Effector CD4-positive, alpha-beta T cell (primary cell): ENCODE data around the gene PIK3AP1.
"Not testable (repeated sequence)": the region's sequence is repeated elsewhere in the genome, so short reads cannot be mapped to it uniquely, and the experiment has no call there.

Source experiments
- DNase-seq: peaks from one replicate; pipeline ENCODE4 v3.0.0-alpha.2; 2020

Gene PIK3AP1

GRCh38 chr10:96696845-96697425 is 23.4 kb downstream of the PIK3AP1 start:
- no peak for DNase-seq

GRCh38 chr10:96695975-96696634 is 24.2 kb downstream of the PIK3AP1 start:
- DNase-seq: no peak

DNA sequence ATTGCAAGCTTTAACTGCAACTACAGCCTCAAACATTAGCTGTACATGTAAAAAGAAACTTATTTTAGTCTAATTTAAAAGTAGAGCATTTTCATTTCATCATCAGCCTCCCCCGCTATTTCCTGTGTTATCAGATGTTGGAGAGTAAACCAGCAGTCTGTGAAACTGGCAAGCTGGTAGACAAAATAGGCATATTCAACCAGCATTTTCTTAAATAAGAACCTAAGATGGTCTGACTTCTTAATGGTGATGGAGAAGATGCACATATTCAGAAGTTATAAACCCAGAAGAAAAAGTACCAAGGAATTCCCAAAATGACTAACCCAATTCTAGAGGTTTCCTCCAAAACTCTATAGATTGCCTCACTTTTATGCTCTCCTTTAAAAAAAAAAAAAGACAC is 24.9 kb downstream of the PIK3AP1 start:
- DNase-seq: no peak

DNA sequence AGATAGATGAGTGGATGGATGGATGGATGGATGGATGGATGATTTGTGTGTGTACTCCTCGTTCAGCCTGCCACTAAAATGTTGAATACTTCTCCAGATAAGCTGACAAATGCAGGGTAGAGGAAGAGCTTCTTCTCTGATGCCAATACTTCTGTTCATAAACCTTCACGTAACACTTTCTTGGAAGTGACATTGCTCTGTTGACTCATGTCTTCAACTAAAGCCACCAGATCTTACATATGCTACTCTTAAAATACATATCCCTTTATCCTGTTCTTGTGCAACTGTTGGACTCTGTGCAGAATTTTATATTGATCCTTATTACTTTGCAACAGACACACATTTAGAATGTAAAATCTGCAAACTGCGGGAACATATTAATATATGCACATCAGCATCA is 26.9 kb downstream of the PIK3AP1 start:
- DNase-seq: no peak

GRCh38 chr10:96692427-96692826 is 27.9 kb downstream of the PIK3AP1 start:
- no peak for DNase-seq

- DNase-seq: no peak
Observed at GRCh38 chr10:96691761-96692160, 28.6 kb downstream of the PIK3AP1 start.

DNA sequence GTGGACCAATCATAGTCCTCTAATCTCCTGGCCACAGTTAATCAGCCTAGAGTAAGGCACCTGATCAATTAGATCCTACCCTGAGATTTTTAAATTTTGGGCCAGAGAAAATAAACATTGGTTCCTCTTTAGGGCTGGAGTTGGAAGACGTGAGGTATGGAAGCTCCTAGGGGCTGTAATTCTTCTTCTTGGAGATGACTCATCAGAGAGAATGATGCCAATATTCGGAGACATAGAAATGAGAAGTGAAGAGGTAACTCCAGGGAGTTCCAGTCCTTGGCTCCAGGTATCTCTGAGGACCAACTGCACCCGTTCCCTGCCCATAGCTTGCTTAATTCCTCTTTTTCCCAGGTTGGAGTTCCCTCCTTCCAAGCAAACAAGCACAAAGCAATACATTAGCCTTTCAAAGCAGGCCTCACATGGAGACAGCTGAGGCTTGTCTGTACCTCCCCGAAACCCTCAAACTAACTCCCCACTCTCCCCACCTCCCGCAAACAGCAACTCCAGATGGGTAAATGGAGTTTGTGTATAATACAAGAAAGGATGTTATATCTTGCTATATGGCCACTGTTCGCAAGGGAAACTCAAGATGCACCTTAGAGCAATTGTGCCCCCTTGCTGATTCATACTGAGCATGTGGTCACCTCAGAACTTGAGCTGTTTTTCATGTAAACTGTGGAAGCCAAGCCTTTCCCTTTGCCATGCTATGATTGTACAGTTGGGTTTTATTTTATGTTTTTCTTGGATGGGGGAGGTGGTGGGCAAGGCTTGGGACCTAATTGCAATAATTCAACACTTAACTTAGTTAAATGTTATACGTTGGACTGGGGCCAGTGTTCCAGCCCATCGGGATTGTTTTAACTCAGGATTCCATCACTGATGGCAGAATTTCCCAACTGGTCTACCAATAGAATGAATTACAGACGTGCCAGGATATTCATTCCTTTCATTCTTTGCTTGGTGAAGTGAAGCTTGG is 29.3 kb downstream of the PIK3AP1 start:
- DNase-seq: no peak

- no peak for DNase-seq
Observed at GRCh38 chr10:96688789-96689188, 31.5 kb downstream of the PIK3AP1 start.

- DNase-seq: no peak
Observed at GRCh38 chr10:96687317-96688012, 32.8 kb downstream of the PIK3AP1 start.

DNA sequence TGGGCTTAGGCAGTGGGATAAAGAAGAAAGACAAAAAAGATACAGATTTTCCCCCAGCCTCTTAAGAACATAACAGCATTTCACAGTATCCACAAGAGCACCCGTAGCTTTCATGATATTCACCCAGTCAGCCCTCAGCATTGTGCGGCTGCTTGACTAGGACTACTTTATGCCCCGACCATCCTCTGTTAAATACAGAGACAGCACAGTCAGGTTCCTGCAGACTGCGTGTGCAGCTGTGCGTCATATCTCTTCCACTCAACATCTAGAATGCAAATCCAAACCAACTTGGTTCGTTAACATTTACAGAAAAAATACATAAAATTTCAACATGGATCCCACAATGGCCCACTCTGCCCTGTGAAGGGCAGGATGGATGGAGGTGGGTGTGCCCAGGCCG is 33.8 kb downstream of the PIK3AP1 start:
- no peak for DNase-seq

- no peak for DNase-seq
Observed at GRCh38 chr10:96685306-96685705, 35.0 kb downstream of the PIK3AP1 start.

DNA sequence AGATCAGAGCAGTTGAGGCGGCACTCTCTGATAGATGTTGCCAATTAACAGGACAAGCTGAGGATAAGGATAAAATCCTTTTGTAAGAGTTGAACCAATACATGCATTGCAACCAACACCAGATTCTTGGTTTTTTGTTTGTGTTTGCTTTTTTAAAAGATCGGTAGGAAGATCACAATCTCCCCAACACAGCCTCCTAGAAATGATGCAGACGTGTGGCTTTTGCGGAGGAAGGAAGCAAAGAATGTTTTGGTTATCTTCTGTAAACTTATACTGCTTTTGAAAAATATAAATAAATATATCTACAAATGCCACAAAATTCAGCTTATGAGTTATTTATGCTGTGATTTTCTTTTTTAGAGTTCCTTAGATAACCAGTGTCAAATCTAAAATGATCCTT is 35.5 kb downstream of the PIK3AP1 start:
- no peak for DNase-seq

- no peak for DNase-seq
Observed at GRCh38 chr10:96683710-96684109, 36.6 kb downstream of the PIK3AP1 start.

GRCh38 chr10:96683065-96683464 is 37.2 kb downstream of the PIK3AP1 start:
- no peak for DNase-seq

DNA sequence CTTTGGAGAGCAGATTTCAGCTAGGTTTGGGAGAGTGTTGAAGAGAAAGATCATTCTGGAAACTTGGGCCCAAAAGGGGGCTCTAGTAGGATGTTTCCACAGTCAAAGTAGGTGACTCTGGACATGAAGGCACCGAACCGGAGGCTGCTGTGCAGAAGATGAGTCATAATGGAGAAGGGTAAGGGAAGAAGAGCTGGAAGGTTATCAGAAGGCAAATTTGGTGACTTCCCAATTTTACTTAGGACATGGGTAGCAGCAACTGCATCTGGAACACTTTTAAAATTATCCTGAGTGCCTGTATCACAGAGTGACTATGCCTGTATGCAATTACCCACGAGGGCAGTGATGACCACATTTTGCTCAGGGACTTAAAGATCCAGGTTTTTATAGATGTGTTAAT is 38.8 kb downstream of the PIK3AP1 start:
- no peak for DNase-seq

- not testable (repeated sequence) for DNase-seq
Observed at GRCh38 chr10:96680463-96680862, 39.9 kb downstream of the PIK3AP1 start.

DNA sequence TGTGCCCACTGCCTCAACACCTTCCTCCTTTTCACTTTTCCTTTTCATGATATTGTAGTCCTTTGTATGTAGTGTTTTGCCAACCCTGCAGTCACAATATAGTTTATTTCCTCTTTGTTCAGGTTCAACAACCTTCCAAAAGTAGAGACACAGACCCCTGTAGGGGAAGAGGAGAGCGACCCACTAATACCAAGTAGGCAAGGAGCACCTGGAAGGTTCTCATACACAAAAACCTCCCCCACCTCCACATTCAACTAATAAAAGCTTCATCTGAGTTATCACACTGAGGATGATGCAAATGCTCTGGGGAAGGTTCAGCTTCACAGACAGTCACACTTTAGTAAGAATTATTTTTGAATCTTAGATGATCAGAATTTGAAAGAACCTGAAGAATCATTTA is 41.6 kb downstream of the PIK3AP1 start:
- no peak for DNase-seq

DNA sequence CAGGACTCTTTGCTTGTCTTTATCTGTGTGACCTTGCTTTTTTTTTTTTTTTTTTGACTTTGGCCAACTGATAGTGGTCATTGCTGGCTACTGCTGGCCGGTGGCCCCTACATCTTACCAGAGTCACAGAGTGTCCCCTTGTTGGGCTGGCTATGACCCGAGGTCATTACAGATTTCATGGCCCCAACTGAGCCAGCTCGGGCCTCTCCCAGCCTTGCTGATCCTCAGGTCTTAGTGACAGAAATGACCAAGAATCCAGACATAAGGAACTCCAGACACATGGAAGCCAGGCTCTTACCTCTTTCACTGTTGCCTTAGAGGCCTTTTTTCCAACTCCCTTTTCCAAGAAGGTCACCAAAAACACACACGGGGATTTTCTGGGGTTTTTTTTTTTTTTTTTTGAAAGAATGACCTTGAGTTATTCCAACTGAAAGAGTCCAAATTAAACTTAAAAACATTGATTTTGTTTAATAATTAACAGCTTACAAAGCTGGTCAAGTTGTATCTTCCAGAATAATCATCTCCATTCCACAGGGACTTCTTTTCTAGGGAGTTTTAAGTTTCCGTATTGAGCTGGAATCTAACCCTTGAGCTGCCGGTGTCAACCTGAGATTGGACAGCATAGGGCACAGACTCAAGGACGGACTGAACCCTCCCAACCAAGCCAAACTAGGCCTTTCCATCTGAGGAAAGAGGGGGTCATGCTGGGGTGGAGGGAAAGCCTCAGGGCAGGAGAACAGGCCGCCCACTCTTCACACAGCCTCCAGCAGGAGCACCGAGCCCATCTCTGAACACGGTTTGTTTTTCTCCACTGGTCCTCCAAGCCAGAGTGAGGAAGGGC is 43.8 kb downstream of the PIK3AP1 start:
- DNase-seq: no peak

- no peak for DNase-seq
Observed at GRCh38 chr10:96675846-96676245, 44.5 kb downstream of the PIK3AP1 start.

GRCh38 chr10:96673318-96674099 is 46.8 kb downstream of the PIK3AP1 start:
- no peak for DNase-seq

DNA sequence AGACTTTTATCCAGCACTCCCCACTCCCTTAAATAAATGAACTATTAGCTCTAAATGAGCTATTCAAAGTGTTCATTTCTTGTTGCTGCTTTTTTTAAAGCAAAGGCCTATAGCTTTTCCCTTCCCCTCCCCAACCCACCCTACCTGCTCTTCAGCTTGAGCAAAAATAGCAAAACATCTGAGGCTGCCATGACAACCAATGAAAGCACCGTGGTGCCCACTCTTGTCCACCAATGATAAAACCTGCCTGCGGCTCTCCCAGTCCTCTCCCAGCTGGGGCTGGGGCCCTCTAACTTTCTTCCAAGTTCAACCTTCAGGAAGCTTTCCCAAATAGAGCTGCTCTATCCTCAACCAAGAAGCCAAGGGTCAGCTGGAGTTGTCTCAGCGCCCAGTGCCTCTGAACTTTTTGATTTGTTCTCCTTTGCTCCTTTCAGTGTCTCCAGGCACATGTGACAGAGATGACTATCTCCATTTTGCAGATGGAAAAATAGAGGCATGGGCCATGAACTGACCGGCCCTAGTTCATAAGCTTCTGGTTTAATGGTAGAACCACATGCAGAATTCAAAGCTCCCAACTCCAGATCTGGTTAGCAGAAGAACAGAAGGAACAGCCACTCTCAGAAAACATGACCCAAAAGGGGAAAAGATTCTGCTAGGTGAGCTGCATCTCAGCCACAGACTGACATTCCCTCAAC is 47.7 kb downstream of the PIK3AP1 start:
- no peak for DNase-seq
